Measurements from ENCODE around the gene DGCR8.

DGCR8 gene

DNA sequence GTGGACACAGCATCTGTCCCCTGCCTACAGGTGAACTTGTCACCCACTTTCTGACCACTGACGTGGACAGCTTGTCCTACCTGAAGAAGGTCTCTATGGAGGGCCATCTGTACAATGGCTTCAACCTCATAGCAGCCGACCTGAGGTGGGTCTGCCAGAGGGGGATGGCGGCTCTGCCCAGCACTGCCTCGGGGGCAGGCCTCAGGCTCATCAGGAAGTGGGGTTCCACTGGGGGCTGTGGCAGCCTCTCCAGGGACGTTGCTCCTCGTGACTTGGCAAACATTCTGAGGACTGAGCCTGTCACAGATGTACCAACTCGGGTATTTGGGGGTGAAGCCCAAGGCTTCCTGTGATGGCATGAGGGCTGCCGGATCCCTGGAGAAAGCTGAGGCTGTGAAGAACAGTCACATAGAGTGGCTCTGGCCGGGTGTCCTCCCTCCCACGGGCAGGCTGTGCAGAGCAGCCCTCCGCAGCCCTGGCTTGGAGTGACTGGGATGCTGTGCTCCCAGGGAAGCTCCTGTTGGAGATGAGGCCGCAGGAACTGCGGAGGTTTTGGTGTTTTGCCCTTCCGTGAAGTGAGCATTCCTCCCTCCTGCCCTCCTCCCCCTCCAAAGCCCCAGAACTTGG lies 26.5 kb upstream of the DGCR8 start:
- no peak overlapping the region for H2AFZ ChIP-seq (ENCODE audit: low read length)
- no CpG with 5 or more reads among the region's 14 CpGs for WGBS, 2 donors (ENCODE audit: extremely low coverage in 2 of 2, insufficient read length in 2 of 2, insufficient replicate concordance in 1 of 2)

DNA sequence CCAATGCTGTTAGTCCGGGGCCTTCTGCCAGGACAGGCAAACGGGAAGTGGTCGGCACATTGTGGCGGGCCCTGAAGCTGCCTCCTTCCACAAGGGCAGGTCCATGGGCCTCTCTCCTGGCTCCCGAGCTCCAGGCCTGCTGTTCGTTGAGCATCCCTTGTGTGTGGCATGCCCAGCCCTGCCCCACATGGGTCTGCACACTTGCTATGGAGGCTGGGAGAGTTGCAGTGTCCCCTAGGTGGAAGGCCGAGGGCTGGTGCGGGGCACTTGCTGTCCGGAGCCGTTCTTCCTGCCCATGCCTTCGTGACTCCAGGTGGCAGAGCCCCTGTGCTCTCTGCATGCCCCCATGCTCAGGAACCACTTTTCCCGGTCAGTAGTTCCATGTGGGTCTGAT lies 26.0 kb upstream of the DGCR8 start:
- H3K4me3 ChIP-seq (ENCODE audit: low read length in 2 of 2) = no peak overlapping the region
- H2BK5ac ChIP-seq (ENCODE audit: low read length) = peak overlapping the region; percentile 66
- H3K23ac ChIP-seq (ENCODE audit: low read depth, low read length, poor library complexity) = peak overlapping the region; percentile 8
- H2AFZ ChIP-seq (ENCODE audit: low read length) = no peak overlapping the region
- no peak overlapping the region for H2AK5ac ChIP-seq (ENCODE audit: low read depth, low read length)
- H4K8ac ChIP-seq (ENCODE audit: low read depth, low read length) = peak overlapping the region; percentile 43
- H3K4ac ChIP-seq (ENCODE audit: low read length) = no peak overlapping the region
- peak overlapping the region; percentile 4 for H3K9ac ChIP-seq (ENCODE audit: low read depth, low read length, poor library complexity)
- H3K36me3 ChIP-seq (replicated peaks in 1 of 2; ENCODE audit: control insufficient read depth in 2 of 2, insufficient read depth in 2 of 2, low read length in 2 of 2) = peaks cover 0 to 7% of the 10 kb centered on the region in 2 donors
- no peak overlapping the region for H2BK15ac ChIP-seq (ENCODE audit: low read length)
- H3K4me2 ChIP-seq (ENCODE audit: insufficient read depth, low read length, poor library complexity, severe bottlenecking) = no peak overlapping the region
- no peak for DNase-seq (ENCODE audit: low spot score)
- H3K79me1 ChIP-seq (ENCODE audit: low read depth, low read length) = peaks cover 7% of the 10 kb centered on the region
- H2BK12ac ChIP-seq (ENCODE audit: low read length) = no peak overlapping the region
- no peak overlapping the region for H2BK120ac ChIP-seq (ENCODE audit: low read depth, low read length)
- no CpG with 5 or more reads among the region's 12 CpGs for WGBS, 2 donors (ENCODE audit: extremely low coverage in 2 of 2, insufficient read length in 2 of 2, insufficient replicate concordance in 1 of 2)
- H3K4me1 ChIP-seq (ENCODE audit: control insufficient read depth in 2 of 2, insufficient read depth in 1 of 2, low read depth in 1 of 2, low read length in 2 of 2) = no peaks in the 10 kb centered on the region
- no peak overlapping the region for H3K18ac ChIP-seq (ENCODE audit: low read length)
- H3K9me3 ChIP-seq (replicated peaks in 1 of 2; ENCODE audit: control insufficient read depth in 2 of 2, insufficient read depth in 1 of 2, low read depth in 1 of 2, low read length in 2 of 2) = peaks cover 0 to 2% of the 10 kb centered on the region in 2 donors
- H3K14ac ChIP-seq (ENCODE audit: low read length) = peak overlapping the region; percentile 94
- H3K27ac ChIP-seq (replicated peaks; ENCODE audit: low read length) = no peak overlapping the region
- no peaks in the 10 kb centered on the region for H3K27me3 ChIP-seq (ENCODE audit: control insufficient read depth in 3 of 3, insufficient read depth in 3 of 3, low read depth in 1 of 3, low read length in 3 of 3)
- H4K91ac ChIP-seq (ENCODE audit: low read depth, low read length, poor library complexity) = no peak overlapping the region

More for the DNA sequence above, 26.5 kb upstream of the DGCR8 start:
- H2BK5ac ChIP-seq (ENCODE audit: low read length) = no peak overlapping the region
- no peak overlapping the region for H3K14ac ChIP-seq (ENCODE audit: low read length)
- H2AK5ac ChIP-seq (ENCODE audit: low read depth, low read length) = no peak overlapping the region
- no peak overlapping the region for H3K9ac ChIP-seq (ENCODE audit: low read depth, low read length, poor library complexity)
- peaks cover 0 to 6% of the 10 kb centered on the region in 2 donors for H3K9me3 ChIP-seq (replicated peaks in 1 of 2; ENCODE audit: control insufficient read depth in 2 of 2, insufficient read depth in 1 of 2, low read depth in 1 of 2, low read length in 2 of 2)
- no peak for DNase-seq (ENCODE audit: low spot score)
- no peak overlapping the region for H2BK120ac ChIP-seq (ENCODE audit: low read depth, low read length)
- no peak overlapping the region for H2BK15ac ChIP-seq (ENCODE audit: low read length)
- H3K27ac ChIP-seq (replicated peaks; ENCODE audit: low read length) = no peak overlapping the region
- no peak overlapping the region for H3K4me2 ChIP-seq (ENCODE audit: insufficient read depth, low read length, poor library complexity, severe bottlenecking)
- no peak overlapping the region for H4K8ac ChIP-seq (ENCODE audit: low read depth, low read length)
- H2BK12ac ChIP-seq (ENCODE audit: low read length) = no peak overlapping the region
- no peak overlapping the region for H3K18ac ChIP-seq (ENCODE audit: low read length)
- peaks cover 0 to 11% of the 10 kb centered on the region in 2 donors for H3K36me3 ChIP-seq (replicated peaks in 1 of 2; ENCODE audit: control insufficient read depth in 2 of 2, insufficient read depth in 2 of 2, low read length in 2 of 2)
- H3K4ac ChIP-seq (ENCODE audit: low read length) = no peak overlapping the region
- H3K4me1 ChIP-seq (ENCODE audit: control insufficient read depth in 2 of 2, insufficient read depth in 1 of 2, low read depth in 1 of 2, low read length in 2 of 2) = no peaks in the 10 kb centered on the region
- H3K23ac ChIP-seq (ENCODE audit: low read depth, low read length, poor library complexity) = peak overlapping the region; percentile 8
- peaks cover 7% of the 10 kb centered on the region for H3K79me1 ChIP-seq (ENCODE audit: low read depth, low read length)
- peak overlapping the region in 1 of 2 donors; percentile 25 for H3K4me3 ChIP-seq (ENCODE audit: low read length in 2 of 2)
- no peak overlapping the region for H4K91ac ChIP-seq (ENCODE audit: low read depth, low read length, poor library complexity)
- no peaks in the 10 kb centered on the region for H3K27me3 ChIP-seq (ENCODE audit: control insufficient read depth in 3 of 3, insufficient read depth in 3 of 3, low read depth in 1 of 3, low read length in 3 of 3)

DNA sequence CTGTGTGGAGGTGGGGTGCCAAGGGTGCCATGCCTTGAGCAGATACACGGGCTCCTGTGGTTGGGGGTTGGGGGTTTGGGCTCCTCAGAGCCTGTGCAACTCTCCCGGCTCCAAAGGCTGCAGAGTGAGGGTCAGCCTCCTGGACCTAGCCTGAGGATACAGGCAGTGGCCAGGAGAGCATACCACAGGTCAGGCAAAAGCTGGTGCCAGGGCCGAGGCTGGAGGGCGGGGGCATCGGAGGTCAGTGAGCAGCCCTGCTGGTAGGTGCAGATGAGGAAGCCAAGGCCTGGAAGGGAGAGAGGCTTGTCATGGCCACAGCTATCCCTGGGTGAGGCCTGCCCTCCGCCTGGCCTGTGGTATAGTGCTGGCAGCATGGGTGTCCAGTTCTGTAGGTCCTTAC lies 25.6 kb upstream of the DGCR8 start:
- WGBS, 2 donors (ENCODE audit: extremely low coverage in 2 of 2, insufficient read length in 2 of 2, insufficient replicate concordance in 1 of 2) = no CpG with 5 or more reads among the region's 6 CpGs

DNA sequence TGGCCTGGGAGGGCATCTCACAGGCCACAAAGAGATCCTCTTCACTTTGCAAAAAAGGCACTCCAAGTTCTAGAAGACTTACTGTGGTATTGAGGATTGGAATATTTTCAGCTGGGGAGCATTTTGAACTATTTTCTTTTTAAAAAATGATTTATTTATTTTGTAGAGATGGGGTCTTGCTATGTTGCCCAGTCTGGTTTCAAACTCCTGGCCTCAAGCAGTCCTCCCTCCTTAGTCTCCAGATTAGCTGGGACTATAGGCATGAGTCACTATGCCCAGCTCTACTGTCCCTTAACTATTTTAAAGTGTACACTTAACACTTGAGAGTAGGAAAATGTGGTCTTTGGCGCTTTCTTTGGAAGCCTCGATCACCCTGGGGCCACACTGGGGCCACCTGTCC lies 24.9 kb upstream of the DGCR8 start:
- Histone ChIP-seq H2AFZ (ENCODE audit: low read length) (no peak overlapping the region), H3K4ac (ENCODE audit: low read length) (no peak overlapping the region), H3K4me1 (ENCODE audit: control insufficient read depth in 2 of 2, insufficient read depth in 1 of 2, low read depth in 1 of 2, low read length in 2 of 2) (no peaks in the 10 kb centered on the region), H2AK5ac (ENCODE audit: low read depth, low read length) (no peak overlapping the region), H3K18ac (ENCODE audit: low read length) (no peak overlapping the region), H2BK15ac (ENCODE audit: low read length) (no peak overlapping the region), H3K4me3 (ENCODE audit: low read length in 2 of 2) (no peak overlapping the region), H4K91ac (ENCODE audit: low read depth, low read length, poor library complexity) (no peak overlapping the region), H3K79me1 (ENCODE audit: low read depth, low read length) (peaks cover 7% of the 10 kb centered on the region), H3K23ac (ENCODE audit: low read depth, low read length, poor library complexity) (no peak overlapping the region), H3K27me3 (ENCODE audit: control insufficient read depth in 3 of 3, insufficient read depth in 3 of 3, low read depth in 1 of 3, low read length in 3 of 3) (no peaks in the 10 kb centered on the region), H3K9me3 (replicated peaks in 1 of 2; ENCODE audit: control insufficient read depth in 2 of 2, insufficient read depth in 1 of 2, low read depth in 1 of 2, low read length in 2 of 2) (no peaks in the 10 kb centered on the region), H4K8ac (ENCODE audit: low read depth, low read length) (no peak overlapping the region), H2BK5ac (ENCODE audit: low read length) (no peak overlapping the region), H2BK120ac (ENCODE audit: low read depth, low read length) (no peak overlapping the region), H3K4me2 (ENCODE audit: insufficient read depth, low read length, poor library complexity, severe bottlenecking) (no peak overlapping the region), H3K14ac (ENCODE audit: low read length) (no peak overlapping the region), H3K9ac (ENCODE audit: low read depth, low read length, poor library complexity) (no peak overlapping the region), H3K36me3 (replicated peaks in 1 of 2; ENCODE audit: control insufficient read depth in 2 of 2, insufficient read depth in 2 of 2, low read length in 2 of 2) (peaks cover 0 to 6% of the 10 kb centered on the region in 2 donors), H2BK12ac (ENCODE audit: low read length) (no peak overlapping the region), H3K27ac (replicated peaks; ENCODE audit: low read length) (no peak overlapping the region)
- DNase-seq (ENCODE audit: low spot score) = no peak
- no CpG with 5 or more reads among the region's 2 CpGs for WGBS, 2 donors (ENCODE audit: extremely low coverage in 2 of 2, insufficient read length in 2 of 2, insufficient replicate concordance in 1 of 2)

More for the DNA sequence above, 25.6 kb upstream of the DGCR8 start:
- H3K18ac ChIP-seq (ENCODE audit: low read length) = no peak overlapping the region
- no peak for DNase-seq (ENCODE audit: low spot score)
- H3K14ac ChIP-seq (ENCODE audit: low read length) = no peak overlapping the region
- H2BK15ac ChIP-seq (ENCODE audit: low read length) = no peak overlapping the region
- no peaks in the 10 kb centered on the region for H3K4me1 ChIP-seq (ENCODE audit: control insufficient read depth in 2 of 2, insufficient read depth in 1 of 2, low read depth in 1 of 2, low read length in 2 of 2)
- no peak overlapping the region for H2BK12ac ChIP-seq (ENCODE audit: low read length)
- H3K23ac ChIP-seq (ENCODE audit: low read depth, low read length, poor library complexity) = peak overlapping the region; percentile 8
- no peak overlapping the region for H3K4me3 ChIP-seq (ENCODE audit: low read length in 2 of 2)
- H3K9ac ChIP-seq (ENCODE audit: low read depth, low read length, poor library complexity) = no peak overlapping the region
- H3K9me3 ChIP-seq (replicated peaks in 1 of 2; ENCODE audit: control insufficient read depth in 2 of 2, insufficient read depth in 1 of 2, low read depth in 1 of 2, low read length in 2 of 2) = no peaks in the 10 kb centered on the region
- H3K27ac ChIP-seq (replicated peaks; ENCODE audit: low read length) = no peak overlapping the region
- peaks cover 7% of the 10 kb centered on the region for H3K79me1 ChIP-seq (ENCODE audit: low read depth, low read length)
- H3K27me3 ChIP-seq (ENCODE audit: control insufficient read depth in 3 of 3, insufficient read depth in 3 of 3, low read depth in 1 of 3, low read length in 3 of 3) = no peaks in the 10 kb centered on the region
- no peak overlapping the region for H4K91ac ChIP-seq (ENCODE audit: low read depth, low read length, poor library complexity)
- H3K4ac ChIP-seq (ENCODE audit: low read length) = no peak overlapping the region
- H4K8ac ChIP-seq (ENCODE audit: low read depth, low read length) = no peak overlapping the region
- no peak overlapping the region for H2BK120ac ChIP-seq (ENCODE audit: low read depth, low read length)
- H3K36me3 ChIP-seq (replicated peaks in 1 of 2; ENCODE audit: control insufficient read depth in 2 of 2, insufficient read depth in 2 of 2, low read length in 2 of 2) = peaks cover 0 to 6% of the 10 kb centered on the region in 2 donors
- no peak overlapping the region for H2AFZ ChIP-seq (ENCODE audit: low read length)
- H3K4me2 ChIP-seq (ENCODE audit: insufficient read depth, low read length, poor library complexity, severe bottlenecking) = no peak overlapping the region
- peak overlapping the region; percentile 66 for H2BK5ac ChIP-seq (ENCODE audit: low read length)
- no peak overlapping the region for H2AK5ac ChIP-seq (ENCODE audit: low read depth, low read length)

Measured in neuronal stem cell (in vitro differentiated cells).